ENCODE data around the gene TMPRSS3. TPM values are rescaled to one million over a fixed set of nuclear protein-coding genes. Genes with fewer than 3 reads are reported as not detected.

TMPRSS3 gene
- total and polyA plus RNA-seq, 9 of the 15 experiments (the other 6 are each of a cell fraction or from before 2014, with no cell fraction given): 0.07 TPM; not detected in 8

GRCh38 chr21:42386034-42386591 lies 9.7 kb downstream of the TMPRSS3 start (continued):
- TF ChIP-seq MGA (IDR thresholded peaks at IDR 0.05): no peak
- no peak for TF ChIP-seq DNMT1 (IDR thresholded peaks at IDR 0.05)
- no peak for TF ChIP-seq ZNF277 (CRISPR knock-in tag; IDR thresholded peaks at IDR 0.05; ENCODE audit: borderline replicate concordance)
- TF ChIP-seq POU5F1 (IDR thresholded peaks at IDR 0.05; ENCODE audit: borderline replicate concordance, low read depth, low read length, partially characterized antibody): no peak
- TF ChIP-seq ZBTB2 (IDR thresholded peaks at IDR 0.05): no peak
- TF ChIP-seq PTRF (tag; IDR thresholded peaks at IDR 0.05): no peak
- TF ChIP-seq CEBPG (CRISPR knock-in tag; IDR thresholded peaks at IDR 0.05): no peak; the same call in 1 of the 2 replicates
- peak in 1 of 2 experiments; percentile 48; a peak in 2 of 4 replicates for TF ChIP-seq CEBPG (tag; conservative IDR thresholded peaks at IDR 0.05 in 1 of 2, IDR thresholded peaks at IDR 0.05 in 1 of 2)
- no peak for TF ChIP-seq NFATC3 (IDR thresholded peaks at IDR 0.05)
